Bronchial epithelial cell (primary cell): ENCODE data around the gene NEK4. TPM values are rescaled to one million over a fixed set of nuclear protein-coding genes. Genes with fewer than 3 reads are reported as not detected.
A peak's percentile ranks its signal among the peaks of the same experiment; 100 is the strongest.

Experiments
- DNase-seq: peaks from one replicate; pipeline ENCODE4 v3.0.0-alpha.2; 2010; ENCODE audit warnings: low read depth
- FAIRE-seq: peaks from 2 replicates; lab custom pipeline; 2011; peaks lifted over from hg19 to GRCh38; lab: Jason Lieb, UNC
- H3K27me3 ChIP-seq: 2 replicates; pipeline ENCODE4 v1.5.1; 2011; ENCODE audit warnings: low read length; ENCODE audit not compliant: control insufficient read depth, insufficient read depth
- H3K36me3 ChIP-seq: 2 replicates; pipeline ENCODE4 v1.5.1; 2011; ENCODE audit warnings: low read length; ENCODE audit not compliant: control insufficient read depth, insufficient read depth
- H3K4me3 ChIP-seq: 2 replicates; pipeline ENCODE4 v1.5.1; 2011; ENCODE audit warnings: mild to moderate bottlenecking, low read depth, low read length, control low read depth
- CTCF ChIP-seq: IDR thresholded peaks from 2 replicates; pipeline ENCODE4 v1.5.1; 2011; ENCODE audit warnings: mild to moderate bottlenecking, moderate library complexity, low read length, control low read depth, inconsistent platforms; ENCODE audit not compliant: insufficient read depth, severe bottlenecking
- total RNA-seq: library from RNA; depleted of rRNA; stranded (reverse); fragments of >200 nt; gene quantifications from 2 replicates; pipeline ENCODE4 v1.2.1, GENCODE V29; 2014

NEK4 gene
- total RNA-seq, 1 donor from 2014 or later: 20.5 TPM

GRCh38 chr3:52714335-52715302 lies 56.1 kb downstream of the NEK4 start:
- Histone ChIP-seq H3K27me3 (no peaks in the 10 kb centered on the region), H3K36me3 (peaks cover 4% of the 10 kb centered on the region), H3K4me3 (no peak overlapping the region)
- FAIRE-seq (no peak), DNase-seq (no peak)
- no peak for TF ChIP-seq CTCF

- no peak overlapping the region for H3K4me3 ChIP-seq
- H3K36me3 ChIP-seq: peaks cover 2% of the 10 kb centered on the region
- H3K27me3 ChIP-seq: no peaks in the 10 kb centered on the region
- no peak for DNase-seq
- no peak for FAIRE-seq
- no peak for TF ChIP-seq CTCF
These were observed 58.2 kb downstream of the NEK4 start for GRCh38 chr3:52712291-52713212.

GRCh38 chr3:52710512-52710911 lies 60.2 kb downstream of the NEK4 start:
- Histone ChIP-seq H3K4me3 (no peak overlapping the region), H3K36me3 (peaks cover 2% of the 10 kb centered on the region), H3K27me3 (no peaks in the 10 kb centered on the region)
- no peak for TF ChIP-seq CTCF
- no peak for FAIRE-seq
- DNase-seq: no peak

- no peak for DNase-seq
- no peaks in the 10 kb centered on the region for H3K27me3 ChIP-seq
- no peak for TF ChIP-seq CTCF
- peaks cover 2% of the 10 kb centered on the region for H3K36me3 ChIP-seq
- no peak overlapping the region for H3K4me3 ChIP-seq
- FAIRE-seq: no peak
These were observed 63.2 kb downstream of the NEK4 start for GRCh38 chr3:52707585-52707984.

GRCh38 chr3:52705688-52706686 lies 64.8 kb downstream of the NEK4 start, which contains the start of the genes GLT8D1 and SPCS1:
TSS of gene GLT8D1 (minus strand) at chr3:52705791. CDS start at chr3:52700460, 5,331 bp downstream.
TSS of gene SPCS1 (plus strand) at chr3:52706106. CDS start at chr3:52706247, 141 bp downstream.
- H3K36me3 ChIP-seq: no peaks in the 10 kb centered on the region
- H3K4me3 ChIP-seq: peak within 1 kb of the TSS; percentile 98
- FAIRE-seq (no peak), DNase-seq (peak; percentile 67)
- TF ChIP-seq CTCF: no peak
- no peaks in the 10 kb centered on the region for H3K27me3 ChIP-seq
